Stimulated activated CD4-positive, alpha-beta T cell treated with anti-CD3 and anti-CD28 coated beads, TNF-alpha, amount 100 ng/mL, for 48 hours (primary cell): ENCODE measurements around the gene ROMO1.
"Not testable (repeated sequence)": the region's sequence is repeated elsewhere in the genome, so short reads cannot be mapped to it uniquely, and the experiment has no call there.

Source experiments
- DNase-seq, 3 donors: peaks; one replicate each; pipeline ENCODE4 v3.0.0-alpha.2; 2020; ENCODE audit warnings: low read depth in 3 of 3

ROMO1 gene

GRCh38 chr20:35730583-35731468 lies 31.6 kb downstream of the ROMO1 start:
- DNase-seq = no peak

GRCh38 chr20:35731469-35731788 lies 32.2 kb downstream of the ROMO1 start:
- no peak for DNase-seq

GRCh38 chr20:35731862-35732643 lies 32.8 kb downstream of the ROMO1 start:
- no peak for DNase-seq

GRCh38 chr20:35732644-35732982 lies 33.4 kb downstream of the ROMO1 start:
- no peak for DNase-seq

GRCh38 chr20:35734374-35734773 lies 35.2 kb downstream of the ROMO1 start:
- DNase-seq = no peak

GRCh38 chr20:35734777-35735649 lies 35.8 kb downstream of the ROMO1 start:
- DNase-seq = no peak

GRCh38 chr20:35735826-35736470 lies 36.7 kb downstream of the ROMO1 start:
- no peak for DNase-seq

GRCh38 chr20:35737865-35738333 lies 38.7 kb downstream of the ROMO1 start:
- DNase-seq = no peak

- no peak for DNase-seq
Observed at GRCh38 chr20:35738410-35739179, 39.4 kb downstream of the ROMO1 start.

GRCh38 chr20:35739294-35740163 lies 40.3 kb downstream of the ROMO1 start:
- DNase-seq = no peak

- peak; percentile 99 to 100 (median 99) for DNase-seq
Observed at GRCh38 chr20:35741892-35742740, 42.9 kb downstream of the ROMO1 start, which contains the start of gene RBM39. RBM39 (minus strand) TSS chr20:35742260; CDS start chr20:35740874, 1,386 bp downstream.

- DNase-seq = no peak
Observed at GRCh38 chr20:35742741-35743523, 43.7 kb downstream of the ROMO1 start.

GRCh38 chr20:35743693-35744491 lies 44.7 kb downstream of the ROMO1 start:
- DNase-seq = no peak

- not testable (repeated sequence) for DNase-seq
Observed at GRCh38 chr20:35744492-35744841, 45.3 kb downstream of the ROMO1 start.
